Effector memory CD8-positive, alpha-beta T cell (primary cell): Measurements from ENCODE around the gene CAGE1.
A peak's percentile ranks its signal among the peaks of the same experiment; 100 is the strongest.
"Not testable (repeated sequence)": the region's sequence is repeated elsewhere in the genome, so short reads cannot be mapped to it uniquely, and the experiment has no call there.

Source experiments
- ATAC-seq: fragments of 150-1000 bp; cut with Tn5 transposase; replicated peaks from 2 replicates; pipeline ENCODE4 v1.10.0; 2021; ENCODE audit warnings: mild to moderate bottlenecking, moderate library complexity
- DNase-seq, 3 experiments: peaks; one replicate each; pipeline ENCODE4 v3.0.0; 2021
- H3K27ac Mint-ChIP-seq, 2 donors: one replicate each; pipeline ENCODE4 v1.8.0; 2022; ENCODE audit warnings: mild to moderate bottlenecking in 2 of 2, mixed read lengths in 2 of 2, moderate library complexity in 2 of 2
- H3K27me3 Mint-ChIP-seq, 2 donors: one replicate each; pipeline ENCODE4 v1.8.0; 2022; ENCODE audit warnings: mixed read lengths in 2 of 2
- H3K36me3 Mint-ChIP-seq: one replicate; pipeline ENCODE4 v1.8.0; 2022; ENCODE audit warnings: mild to moderate bottlenecking, moderate library complexity, mixed read lengths; ENCODE audit not compliant: insufficient read depth
- H3K4me1 Mint-ChIP-seq, 2 donors: one replicate each; pipeline ENCODE4 v1.8.0; 2022; ENCODE audit warnings: low read depth in 2 of 2, mixed read lengths in 2 of 2
- H3K4me3 Mint-ChIP-seq, 2 donors: one replicate each; pipeline ENCODE4 v1.8.0; 2022; ENCODE audit warnings: mild to moderate bottlenecking in 2 of 2, mixed read lengths in 2 of 2, moderate library complexity in 2 of 2
- H3K9me3 Mint-ChIP-seq, 2 donors: one replicate each; pipeline ENCODE4 v1.8.0; 2022; ENCODE audit warnings: mixed read lengths in 2 of 2

CAGE1 gene

GRCh38 chr6:7391151-7391550 is 1.6 kb upstream of the CAGE1 start:
- Mint-ChIP-seq H3K4me1 (peaks cover 25 to 34% of the 10 kb centered on the region in 2 donors), H3K36me3 (peaks cover 34% of the 10 kb centered on the region), H3K4me3 (peak overlapping the region; percentile 84 to 85), H3K9me3 (no peaks in the 10 kb centered on the region), H3K27ac (peak overlapping the region; percentile 98 to 99), H3K27me3 (no peaks in the 10 kb centered on the region)
- ATAC-seq = no peak
- no peak for DNase-seq

- Mint-ChIP-seq H3K36me3 (peaks cover 27% of the 10 kb centered on the region), H3K27me3 (no peaks in the 10 kb centered on the region), H3K4me3 (peak overlapping the region; percentile 84 to 85), H3K27ac (peak overlapping the region; percentile 98 to 99), H3K4me1 (peaks cover 25 to 34% of the 10 kb centered on the region in 2 donors), H3K9me3 (no peaks in the 10 kb centered on the region)
- DNase-seq = no peak
- ATAC-seq = peak; percentile 18
Observed at GRCh38 chr6:7390226-7390878, 810 bp upstream of the CAGE1 start.

GRCh38 chr6:7389162-7389450 is 436 bp downstream of the CAGE1 start:
- peaks cover 18% of the 10 kb centered on the region for H3K36me3 Mint-ChIP-seq
- peak overlapping the region; percentile 98 to 99 for H3K27ac Mint-ChIP-seq
- no peak for DNase-seq
- no peak for ATAC-seq
- peak overlapping the region; percentile 84 to 85 for H3K4me3 Mint-ChIP-seq
- H3K27me3 Mint-ChIP-seq = no peaks in the 10 kb centered on the region
- H3K4me1 Mint-ChIP-seq = peaks cover 25 to 34% of the 10 kb centered on the region in 2 donors
- H3K9me3 Mint-ChIP-seq = no peaks in the 10 kb centered on the region

- H3K9me3 Mint-ChIP-seq = no peaks in the 10 kb centered on the region
- no peak overlapping the region for H3K27ac Mint-ChIP-seq
- no peak for ATAC-seq
- H3K4me1 Mint-ChIP-seq = no peaks in the 10 kb centered on the region
- peaks cover 10 to 11% of the 10 kb centered on the region in 2 donors for H3K27me3 Mint-ChIP-seq
- no peak for DNase-seq
- no peak overlapping the region for H3K4me3 Mint-ChIP-seq
- no peaks in the 10 kb centered on the region for H3K36me3 Mint-ChIP-seq
Observed at GRCh38 chr6:7381092-7381491, 8.4 kb downstream of the CAGE1 start.

- no peaks in the 10 kb centered on the region for H3K4me1 Mint-ChIP-seq
- no peak for ATAC-seq
- no peak overlapping the region for H3K4me3 Mint-ChIP-seq
- H3K27ac Mint-ChIP-seq = no peak overlapping the region
- no peak for DNase-seq
- H3K27me3 Mint-ChIP-seq = peaks cover 11% of the 10 kb centered on the region in 2 donors
- H3K36me3 Mint-ChIP-seq = no peaks in the 10 kb centered on the region
- no peaks in the 10 kb centered on the region for H3K9me3 Mint-ChIP-seq
Observed at GRCh38 chr6:7378740-7379139, 10.8 kb downstream of the CAGE1 start.

GRCh38 chr6:7377961-7378360 is 11.6 kb downstream of the CAGE1 start:
- no peak for DNase-seq
- no peak overlapping the region for H3K27ac Mint-ChIP-seq
- ATAC-seq = no peak
- H3K36me3 Mint-ChIP-seq = no peaks in the 10 kb centered on the region
- no peak overlapping the region for H3K4me3 Mint-ChIP-seq
- H3K27me3 Mint-ChIP-seq = peaks cover 11% of the 10 kb centered on the region in 2 donors
- no peaks in the 10 kb centered on the region for H3K9me3 Mint-ChIP-seq
- H3K4me1 Mint-ChIP-seq = no peaks in the 10 kb centered on the region

DNA sequence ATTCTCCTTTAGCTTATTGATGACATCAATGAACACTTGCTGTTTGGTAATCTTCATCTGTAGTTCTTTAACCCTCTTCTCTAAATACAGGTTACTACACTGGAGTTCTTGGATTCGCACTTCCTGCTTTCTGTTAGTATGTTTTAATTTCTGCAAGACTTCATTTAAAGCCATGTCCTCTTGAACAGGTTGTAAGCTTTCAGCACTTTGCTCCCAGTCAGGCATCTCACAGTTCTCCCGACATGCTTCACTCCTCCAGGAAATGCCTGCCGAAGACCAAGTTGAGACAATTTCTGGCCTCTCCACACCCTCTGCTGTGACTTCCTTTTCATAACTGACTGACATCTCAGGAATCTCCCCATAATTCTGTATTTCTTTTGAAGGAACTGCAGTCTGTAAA is 15.8 kb downstream of the CAGE1 start:
- DNase-seq = no peak
- no peak overlapping the region for H3K27ac Mint-ChIP-seq
- peaks cover 11% of the 10 kb centered on the region in 2 donors for H3K27me3 Mint-ChIP-seq
- ATAC-seq = no peak
- no peaks in the 10 kb centered on the region for H3K9me3 Mint-ChIP-seq
- no peaks in the 10 kb centered on the region for H3K4me1 Mint-ChIP-seq
- H3K4me3 Mint-ChIP-seq = no peak overlapping the region
- no peaks in the 10 kb centered on the region for H3K36me3 Mint-ChIP-seq

DNA sequence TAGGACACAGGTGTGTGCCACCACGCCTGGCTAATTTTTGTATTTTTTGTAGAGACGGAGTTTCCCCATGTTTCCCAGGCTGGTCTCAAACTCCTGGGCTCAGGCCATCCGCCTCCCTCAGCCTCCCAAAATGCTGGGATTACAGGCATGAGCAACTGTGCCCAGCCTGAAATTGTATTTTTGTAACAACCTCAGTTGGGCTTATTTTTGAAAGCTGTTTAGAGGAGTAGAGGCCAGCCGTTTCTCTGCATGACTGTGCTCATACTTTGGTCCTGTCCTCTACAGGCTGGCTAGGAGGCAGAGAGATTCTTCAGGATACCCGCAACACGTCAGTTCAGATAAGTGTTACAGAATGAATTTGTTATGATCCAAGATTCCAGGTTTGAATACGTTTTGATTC is 22.1 kb downstream of the CAGE1 start:
- no peak overlapping the region for H3K27ac Mint-ChIP-seq
- ATAC-seq = no peak
- H3K4me1 Mint-ChIP-seq = no peaks in the 10 kb centered on the region
- H3K4me3 Mint-ChIP-seq = no peak overlapping the region
- H3K36me3 Mint-ChIP-seq = no peaks in the 10 kb centered on the region
- H3K9me3 Mint-ChIP-seq = no peaks in the 10 kb centered on the region
- no peak for DNase-seq
- H3K27me3 Mint-ChIP-seq = peaks cover 7 to 25% of the 10 kb centered on the region in 2 donors

GRCh38 chr6:7351916-7352315 is 37.6 kb downstream of the CAGE1 start:
- not testable (repeated sequence) for H3K4me3 Mint-ChIP-seq, H3K36me3 Mint-ChIP-seq, H3K27ac Mint-ChIP-seq, H3K9me3 Mint-ChIP-seq, DNase-seq, H3K4me1 Mint-ChIP-seq, ATAC-seq
- H3K27me3 Mint-ChIP-seq = peaks cover 44 to 58% of the 10 kb centered on the region in 2 donors

GRCh38 chr6:7350591-7350990 is 39.0 kb downstream of the CAGE1 start:
- not testable (repeated sequence) for DNase-seq, H3K9me3 Mint-ChIP-seq, H3K4me1 Mint-ChIP-seq, H3K27ac Mint-ChIP-seq, ATAC-seq, H3K36me3 Mint-ChIP-seq, H3K4me3 Mint-ChIP-seq
- peaks cover 44 to 58% of the 10 kb centered on the region in 2 donors for H3K27me3 Mint-ChIP-seq

DNA sequence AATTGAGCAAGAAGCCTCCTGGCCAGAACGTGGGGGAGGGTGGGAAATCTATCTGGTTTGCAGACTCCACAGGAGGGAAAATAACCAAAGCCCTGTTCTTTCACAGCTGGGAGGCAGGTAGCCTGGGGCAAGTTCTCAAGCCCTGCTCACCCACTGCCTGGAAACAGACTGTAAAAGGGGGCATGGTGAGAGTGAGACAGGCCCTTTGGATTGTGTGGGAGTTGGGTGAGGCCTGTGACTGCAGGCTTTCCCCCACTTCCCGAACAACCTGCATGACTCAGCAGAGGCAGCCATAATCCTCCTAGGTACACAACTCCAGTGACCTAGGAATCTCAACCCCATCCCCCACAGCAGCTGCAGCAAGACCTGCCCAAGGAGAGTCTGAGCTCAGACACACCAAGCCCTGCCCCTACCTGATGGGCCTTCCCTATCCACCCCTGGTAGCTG is 42.0 kb downstream of the CAGE1 start:
- not testable (repeated sequence) for H3K4me1 Mint-ChIP-seq, H3K4me3 Mint-ChIP-seq, H3K36me3 Mint-ChIP-seq, ATAC-seq, H3K27ac Mint-ChIP-seq, DNase-seq, H3K9me3 Mint-ChIP-seq
- peaks cover 59% of the 10 kb centered on the region in 2 donors for H3K27me3 Mint-ChIP-seq

DNA sequence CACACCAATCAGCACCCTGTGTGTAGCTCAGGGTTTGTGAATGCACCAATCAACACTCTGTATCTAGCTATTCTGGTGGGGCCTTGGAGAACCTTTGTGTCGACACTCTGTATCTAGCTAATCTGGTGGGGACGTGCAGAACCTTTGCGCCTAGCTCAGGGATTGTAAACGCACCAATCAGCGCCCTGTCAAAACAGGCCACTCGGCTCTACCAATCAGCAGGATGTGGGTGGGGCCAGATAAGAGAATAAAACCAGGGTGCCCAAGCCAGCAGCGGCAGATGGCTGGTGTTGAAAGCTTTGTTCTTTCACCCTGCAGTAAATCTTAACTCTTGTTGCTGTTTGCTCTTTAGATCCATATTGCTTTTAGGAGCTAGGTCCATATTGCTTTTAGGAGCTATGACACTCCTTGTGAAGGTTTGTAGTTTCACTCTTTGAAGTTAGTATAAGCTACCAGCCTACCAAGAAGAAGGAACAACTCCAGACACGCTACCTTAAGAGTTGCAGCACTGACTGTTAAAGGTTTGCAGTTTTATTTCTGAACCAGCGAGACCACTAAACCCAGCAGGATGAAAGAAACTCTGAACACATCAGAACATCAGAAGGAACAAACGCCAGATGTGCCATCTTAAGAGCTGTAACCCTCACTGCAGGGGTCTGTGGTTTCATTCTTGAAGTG is 44.6 kb downstream of the CAGE1 start:
- H3K27me3 Mint-ChIP-seq = peaks cover 40 to 55% of the 10 kb centered on the region in 2 donors
- H3K27ac Mint-ChIP-seq, H3K4me3 Mint-ChIP-seq, DNase-seq, H3K4me1 Mint-ChIP-seq, H3K36me3 Mint-ChIP-seq, ATAC-seq, H3K9me3 Mint-ChIP-seq: not testable (repeated sequence)

DNA sequence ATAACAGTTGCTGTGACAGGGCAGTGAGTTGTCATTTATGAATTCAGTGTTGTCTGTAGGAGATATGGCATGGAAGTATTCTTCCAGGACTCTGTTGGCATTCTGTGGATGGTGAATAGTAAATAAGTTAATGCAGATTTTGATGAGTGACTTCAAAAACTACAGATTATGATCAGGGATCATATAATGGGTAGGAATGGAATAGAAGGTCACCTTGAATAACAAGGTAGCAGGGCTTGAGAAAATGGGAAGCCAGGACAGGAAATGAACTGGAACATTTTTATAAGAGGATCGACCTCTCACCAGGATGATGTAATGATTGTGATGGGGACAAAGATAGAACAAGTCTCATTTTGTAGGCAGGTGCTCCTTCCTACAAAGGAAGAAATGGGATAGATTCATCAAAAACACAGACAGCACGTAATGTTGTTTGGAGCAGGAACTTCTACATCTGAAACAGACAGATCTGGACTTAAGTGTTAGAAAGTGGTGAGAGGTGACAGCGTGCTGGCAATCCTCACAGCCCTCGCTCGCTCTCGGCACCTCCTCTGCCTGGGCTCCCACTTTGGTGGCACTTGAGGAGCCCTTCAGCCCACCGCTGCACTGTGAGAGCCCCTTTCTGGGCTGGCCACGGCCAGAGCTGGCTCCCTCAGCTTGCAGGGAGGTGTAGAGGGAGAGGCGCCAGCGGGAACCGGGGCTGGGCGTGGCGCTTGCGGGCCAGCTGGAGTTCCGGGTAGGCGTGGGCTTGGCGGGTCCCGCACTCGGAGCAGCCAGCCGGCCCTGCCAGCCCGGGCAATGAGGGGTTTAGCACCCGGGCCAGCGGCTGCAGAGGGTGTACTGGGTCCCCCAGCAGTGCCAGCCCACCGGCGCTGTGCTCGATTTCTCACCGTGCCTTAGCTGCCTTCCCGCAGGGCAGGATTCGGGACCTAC is 45.7 kb downstream of the CAGE1 start:
- peaks cover 33 to 55% of the 10 kb centered on the region in 2 donors for H3K27me3 Mint-ChIP-seq
- H3K4me3 Mint-ChIP-seq = peak overlapping the region in 1 of 2 donors; percentile 59

More for the DNA sequence above, 45.7 kb downstream of the CAGE1 start:
- DNase-seq (no peak), ATAC-seq (no peak)
- Mint-ChIP-seq H3K4me1 (no peaks in the 10 kb centered on the region), H3K27ac (no peak overlapping the region), H3K36me3 (peaks cover 3% of the 10 kb centered on the region), H3K9me3 (no peaks in the 10 kb centered on the region)
